DMS153 treated with DMSO at 0.1 percent for 48 hours (cell line): ENCODE measurements around the gene CHMP6.
"Not testable (repeated sequence)": the region's sequence is repeated elsewhere in the genome, so short reads cannot be mapped to it uniquely, and the experiment has no call there.

Experiments used
- DNase-seq: peaks from one replicate; lab custom pipeline; 2025; ENCODE audit not compliant: unreplicated experiment; lab: John Stamatoyannopoulos, UW

The CHMP6 gene

GRCh38 chr17:81010935-81011334 lies 19.3 kb downstream of the CHMP6 start:
- DNase-seq: no peak

- DNase-seq: no peak
Observed at GRCh38 chr17:81011951-81012350, 20.3 kb downstream of the CHMP6 start.

- DNase-seq: no peak
Observed at GRCh38 chr17:81012574-81013447, 21.2 kb downstream of the CHMP6 start.

GRCh38 chr17:81013642-81014041 lies 22.0 kb downstream of the CHMP6 start:
- DNase-seq: no peak

GRCh38 chr17:81015136-81015535 lies 23.5 kb downstream of the CHMP6 start:
- DNase-seq: no peak

- DNase-seq: no peak
Observed at GRCh38 chr17:81016575-81016974, 24.9 kb downstream of the CHMP6 start.

GRCh38 chr17:81017330-81017729 lies 25.7 kb downstream of the CHMP6 start:
- not testable (repeated sequence) for DNase-seq

- peak; percentile 37 for DNase-seq
Observed at GRCh38 chr17:81018044-81018802, 26.6 kb downstream of the CHMP6 start.

- no peak for DNase-seq
Observed at GRCh38 chr17:81019563-81020442, 28.2 kb downstream of the CHMP6 start.

- DNase-seq: no peak
Observed at GRCh38 chr17:81020443-81020766, 28.8 kb downstream of the CHMP6 start.

- DNase-seq: no peak
Observed at GRCh38 chr17:81020767-81021497, 29.3 kb downstream of the CHMP6 start.

GRCh38 chr17:81021531-81022343 lies 30.1 kb downstream of the CHMP6 start:
- DNase-seq: no peak

GRCh38 chr17:81022344-81022676 lies 30.7 kb downstream of the CHMP6 start:
- no peak for DNase-seq

GRCh38 chr17:81025065-81025740 lies 33.6 kb downstream of the CHMP6 start:
- DNase-seq: no peak

GRCh38 chr17:81025741-81026129 lies 34.1 kb downstream of the CHMP6 start:
- DNase-seq: no peak

GRCh38 chr17:81026266-81027036 lies 34.8 kb downstream of the CHMP6 start:
- no peak for DNase-seq

- DNase-seq: no peak
Observed at GRCh38 chr17:81027038-81027437, 35.4 kb downstream of the CHMP6 start.

- no peak for DNase-seq
Observed at GRCh38 chr17:81027591-81028505, 36.2 kb downstream of the CHMP6 start.
